Keratinocyte (primary cell): ENCODE data around the gene RING1.

Source experiments
- EZH2 ChIP-seq: IDR thresholded peaks from one replicate; pipeline ENCODE4 v1.6.1; 2012; ENCODE audit warnings: inconsistent platforms, mild to moderate bottlenecking, low read length, moderate library complexity
- TF ChIP-seq, protein P1 (sequence below), 3 experiments: IDR thresholded peaks in 1 of 3; conservative IDR thresholded peaks in 1 of 3; optimal IDR thresholded peaks in 1 of 3; 2 replicates in 2 of 3; 3 replicates in 1 of 3; pipeline versions ENCODE3 to v1.5.1; 2011; ENCODE audit warnings: low read length in 3 of 3, mild to moderate bottlenecking in 3 of 3, moderate library complexity in 2 of 3, control low read depth in 1 of 3, inconsistent platforms in 1 of 3; ENCODE audit not compliant: insufficient read depth in 2 of 3; ENCODE audit errors: extremely low read depth in 1 of 3

DNA sequence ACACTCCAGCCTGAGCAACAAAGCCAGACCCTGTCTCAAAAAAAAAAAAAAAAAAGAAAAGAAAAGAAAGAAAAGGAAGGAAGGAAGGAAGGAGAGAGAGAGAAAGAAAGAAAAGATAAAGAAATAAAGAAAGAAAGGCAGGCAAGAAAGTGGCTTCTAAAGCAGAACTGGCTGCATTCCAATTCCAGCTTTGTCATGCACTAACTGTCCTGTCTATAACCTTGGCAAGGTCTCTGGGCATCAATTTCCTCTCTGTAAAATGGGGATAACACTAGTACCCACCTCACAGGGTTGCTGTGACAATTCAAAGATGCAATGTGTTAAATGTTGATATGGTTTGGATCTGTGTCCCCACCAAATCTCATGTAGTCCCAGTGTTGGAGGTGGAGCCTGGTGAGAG, 28.0 kb downstream of the RING1 start:
- TF ChIP-seq, protein P1, sequence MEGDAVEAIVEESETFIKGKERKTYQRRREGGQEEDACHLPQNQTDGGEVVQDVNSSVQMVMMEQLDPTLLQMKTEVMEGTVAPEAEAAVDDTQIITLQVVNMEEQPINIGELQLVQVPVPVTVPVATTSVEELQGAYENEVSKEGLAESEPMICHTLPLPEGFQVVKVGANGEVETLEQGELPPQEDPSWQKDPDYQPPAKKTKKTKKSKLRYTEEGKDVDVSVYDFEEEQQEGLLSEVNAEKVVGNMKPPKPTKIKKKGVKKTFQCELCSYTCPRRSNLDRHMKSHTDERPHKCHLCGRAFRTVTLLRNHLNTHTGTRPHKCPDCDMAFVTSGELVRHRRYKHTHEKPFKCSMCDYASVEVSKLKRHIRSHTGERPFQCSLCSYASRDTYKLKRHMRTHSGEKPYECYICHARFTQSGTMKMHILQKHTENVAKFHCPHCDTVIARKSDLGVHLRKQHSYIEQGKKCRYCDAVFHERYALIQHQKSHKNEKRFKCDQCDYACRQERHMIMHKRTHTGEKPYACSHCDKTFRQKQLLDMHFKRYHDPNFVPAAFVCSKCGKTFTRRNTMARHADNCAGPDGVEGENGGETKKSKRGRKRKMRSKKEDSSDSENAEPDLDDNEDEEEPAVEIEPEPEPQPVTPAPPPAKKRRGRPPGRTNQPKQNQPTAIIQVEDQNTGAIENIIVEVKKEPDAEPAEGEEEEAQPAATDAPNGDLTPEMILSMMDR (optimal IDR thresholded peaks at IDR 0.05 in 1 of 3, IDR thresholded peaks at IDR 0.05 in 1 of 3, conservative IDR thresholded peaks at IDR 0.05 in 1 of 3; ENCODE audit: extremely low read depth in 1 of 3, insufficient read depth in 2 of 3, low read length in 3 of 3): no peak
- no peak for TF ChIP-seq EZH2
